Measurements from ENCODE around the gene NKD1.

DNA sequence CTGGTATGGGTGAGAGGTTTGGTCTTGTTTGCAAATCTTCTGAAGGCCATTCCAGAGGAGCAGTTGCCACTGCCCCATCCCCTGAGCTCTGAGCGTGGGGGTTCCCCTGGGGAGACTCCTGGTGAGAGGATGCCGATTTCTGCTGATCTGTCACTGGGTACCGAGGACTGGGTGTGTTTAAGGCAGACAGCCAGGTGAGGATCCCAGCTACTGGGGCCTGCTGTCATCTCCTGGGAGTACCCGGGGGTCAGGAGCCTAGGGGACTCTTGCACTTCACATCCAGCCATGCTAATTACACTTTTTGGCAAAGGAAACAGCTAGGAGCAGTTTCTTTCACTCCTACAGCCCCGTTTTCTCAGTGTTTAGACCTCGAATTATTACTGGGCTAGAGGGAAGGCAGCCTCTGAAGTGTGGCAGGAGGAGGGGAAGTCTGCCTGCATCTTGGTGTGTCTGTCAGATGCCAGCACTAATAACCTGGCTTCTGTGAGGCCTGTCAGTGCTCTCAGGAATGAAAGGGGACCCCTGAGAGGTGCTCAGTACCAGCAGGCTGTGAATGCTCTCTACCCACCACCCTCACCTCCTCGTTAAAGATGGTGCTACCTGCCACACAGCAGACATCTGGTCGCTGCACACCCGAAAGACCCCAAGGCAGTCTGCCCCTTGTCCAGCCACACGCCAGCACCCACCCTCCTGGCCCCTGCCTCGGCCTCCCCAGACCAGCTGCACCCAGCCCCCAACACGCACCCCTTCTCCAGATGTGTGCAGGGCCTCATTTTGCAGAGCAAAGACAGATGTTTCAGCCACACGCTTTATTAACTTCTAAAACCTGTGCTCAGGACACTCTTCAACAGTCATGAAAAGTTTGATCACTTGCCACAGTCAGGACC is 89.8 kb downstream of the NKD1 start:
- TF ChIP-seq, protein P1, sequence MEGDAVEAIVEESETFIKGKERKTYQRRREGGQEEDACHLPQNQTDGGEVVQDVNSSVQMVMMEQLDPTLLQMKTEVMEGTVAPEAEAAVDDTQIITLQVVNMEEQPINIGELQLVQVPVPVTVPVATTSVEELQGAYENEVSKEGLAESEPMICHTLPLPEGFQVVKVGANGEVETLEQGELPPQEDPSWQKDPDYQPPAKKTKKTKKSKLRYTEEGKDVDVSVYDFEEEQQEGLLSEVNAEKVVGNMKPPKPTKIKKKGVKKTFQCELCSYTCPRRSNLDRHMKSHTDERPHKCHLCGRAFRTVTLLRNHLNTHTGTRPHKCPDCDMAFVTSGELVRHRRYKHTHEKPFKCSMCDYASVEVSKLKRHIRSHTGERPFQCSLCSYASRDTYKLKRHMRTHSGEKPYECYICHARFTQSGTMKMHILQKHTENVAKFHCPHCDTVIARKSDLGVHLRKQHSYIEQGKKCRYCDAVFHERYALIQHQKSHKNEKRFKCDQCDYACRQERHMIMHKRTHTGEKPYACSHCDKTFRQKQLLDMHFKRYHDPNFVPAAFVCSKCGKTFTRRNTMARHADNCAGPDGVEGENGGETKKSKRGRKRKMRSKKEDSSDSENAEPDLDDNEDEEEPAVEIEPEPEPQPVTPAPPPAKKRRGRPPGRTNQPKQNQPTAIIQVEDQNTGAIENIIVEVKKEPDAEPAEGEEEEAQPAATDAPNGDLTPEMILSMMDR (IDR thresholded peaks at IDR 0.05; ENCODE audit: low read depth, low read length) = no peak
- no peak for TF ChIP-seq EZH2phosphoT487 (IDR thresholded peaks at IDR 0.05; ENCODE audit: low read depth)
